ENCODE measurements around the gene PRDM16. TPM values are rescaled to one million over a fixed set of nuclear protein-coding genes. Genes with fewer than 3 reads are reported as not detected.

The PRDM16 gene
- total RNA-seq, 1 experiment from 2014 or later = 6.1 TPM

DNA sequence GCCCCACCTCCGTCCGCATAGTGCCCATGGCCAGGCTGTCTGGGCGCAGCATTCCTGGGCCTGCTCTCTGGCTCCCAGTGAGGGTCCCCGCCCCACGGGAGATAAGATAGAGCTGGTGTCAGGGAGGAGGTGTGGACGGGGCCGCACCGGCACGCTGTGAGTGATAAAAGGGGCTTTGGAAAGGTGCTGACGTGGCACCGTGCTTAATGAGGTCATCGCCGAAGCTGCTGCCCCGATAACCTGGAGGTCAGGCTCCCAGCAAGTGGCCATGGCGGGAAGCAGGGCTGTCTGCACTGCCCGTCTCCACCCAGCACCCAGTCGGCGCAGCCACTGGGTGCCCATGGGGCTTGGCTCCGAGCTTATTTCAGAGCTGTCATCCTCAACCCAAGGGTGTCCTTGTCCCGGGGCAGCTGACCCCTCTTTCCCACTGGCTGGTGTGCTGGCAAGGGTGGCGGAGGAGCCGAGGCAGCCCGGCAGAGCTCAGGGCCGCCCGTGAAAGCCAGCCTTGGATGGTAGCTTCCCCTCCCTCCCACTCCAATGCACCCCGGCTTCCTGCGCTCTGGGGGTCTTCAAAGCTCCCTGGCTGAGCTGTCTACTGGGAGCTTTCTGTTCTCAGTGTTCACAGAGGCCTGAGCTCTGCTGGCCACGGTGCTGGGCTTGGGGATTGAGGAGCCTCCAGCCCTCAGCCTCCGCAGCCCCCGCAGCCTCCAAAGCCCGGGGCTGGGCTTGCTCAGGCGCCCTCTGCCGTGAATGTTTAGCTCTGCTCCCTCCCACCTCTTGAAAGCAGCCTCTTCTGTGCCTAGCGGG lies 280.4 kb downstream of the PRDM16 start:
- Histone ChIP-seq H3K27ac (ENCODE audit: low read depth, low read length) (no peak overlapping the region), H3K4me2 (ENCODE audit: low read length) (no peak overlapping the region), H3K79me2 (ENCODE audit: insufficient read depth, low read length) (no peaks in the 10 kb centered on the region), H3K9ac (ENCODE audit: low read length) (no peak overlapping the region), H3K4me1 (ENCODE audit: control insufficient read depth in 1 of 2, insufficient read depth in 2 of 2, low read length in 2 of 2) (no peaks in the 10 kb centered on the region), H2AFZ (ENCODE audit: low read depth, low read length, poor library complexity, severe bottlenecking) (no peak overlapping the region), H3K9me2 (ENCODE audit: insufficient read depth) (no peaks in the 10 kb centered on the region), H3K9me3 (ENCODE audit: control insufficient read depth in 1 of 2, insufficient read depth in 1 of 2, low read depth in 1 of 2, low read length in 2 of 2) (no peaks in the 10 kb centered on the region), H3K27me3 (ENCODE audit: insufficient read depth, low read length) (no peaks in the 10 kb centered on the region), H3K4me3 (replicated peaks in 1 of 2; ENCODE audit: low read depth in 1 of 2, low read length in 2 of 2) (no peak overlapping the region), H3K36me3 (ENCODE audit: control insufficient read depth in 1 of 2, insufficient read depth in 2 of 2, low read length in 2 of 2) (no peaks in the 10 kb centered on the region), H4K20me1 (ENCODE audit: insufficient read depth) (no peaks in the 10 kb centered on the region)
- ChIA-PET POLR2A (no interaction called here), RAD21 (ENCODE audit: low non-redundant PET in 1 of 2, low total read pairs in 2 of 2, uncharacterized antibody in 2 of 2, unreplicated experiment in 2 of 2) (interaction anchor here in 1 of 2 experiments (0.5 kb wide), 1 partner anchor 110 kb away, joined by 3 read pairs; no protein-coding TSS in a partner anchor), CTCF (interaction anchor here (0.5 kb wide), 1 partner anchor 136 kb away, joined by 5 read pairs; no protein-coding TSS in a partner anchor)
- no TSS peak for BruUV-seq (replicated peaks)
- DNase-seq (ENCODE audit: low read depth, low spot score) (no peak), ATAC-seq (peak; percentile 77)
- TF ChIP-seq EZH2 (IDR thresholded peaks at IDR 0.05) (no peak), EGR1 (IDR thresholded peaks at IDR 0.05; ENCODE audit: low read depth) (no peak), RAD21 (IDR thresholded peaks at IDR 0.05; ENCODE audit: low read depth) (peak; percentile 28; the same call in 1 of the 2 replicates)
- TF ChIP-seq, protein P1, sequence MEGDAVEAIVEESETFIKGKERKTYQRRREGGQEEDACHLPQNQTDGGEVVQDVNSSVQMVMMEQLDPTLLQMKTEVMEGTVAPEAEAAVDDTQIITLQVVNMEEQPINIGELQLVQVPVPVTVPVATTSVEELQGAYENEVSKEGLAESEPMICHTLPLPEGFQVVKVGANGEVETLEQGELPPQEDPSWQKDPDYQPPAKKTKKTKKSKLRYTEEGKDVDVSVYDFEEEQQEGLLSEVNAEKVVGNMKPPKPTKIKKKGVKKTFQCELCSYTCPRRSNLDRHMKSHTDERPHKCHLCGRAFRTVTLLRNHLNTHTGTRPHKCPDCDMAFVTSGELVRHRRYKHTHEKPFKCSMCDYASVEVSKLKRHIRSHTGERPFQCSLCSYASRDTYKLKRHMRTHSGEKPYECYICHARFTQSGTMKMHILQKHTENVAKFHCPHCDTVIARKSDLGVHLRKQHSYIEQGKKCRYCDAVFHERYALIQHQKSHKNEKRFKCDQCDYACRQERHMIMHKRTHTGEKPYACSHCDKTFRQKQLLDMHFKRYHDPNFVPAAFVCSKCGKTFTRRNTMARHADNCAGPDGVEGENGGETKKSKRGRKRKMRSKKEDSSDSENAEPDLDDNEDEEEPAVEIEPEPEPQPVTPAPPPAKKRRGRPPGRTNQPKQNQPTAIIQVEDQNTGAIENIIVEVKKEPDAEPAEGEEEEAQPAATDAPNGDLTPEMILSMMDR (IDR thresholded peaks at IDR 0.05 in 2 of 3, conservative IDR thresholded peaks at IDR 0.05 in 1 of 3; ENCODE audit: borderline replicate concordance in 1 of 3, insufficient read depth in 1 of 3, low read depth in 2 of 3, low read length in 2 of 3) = peak; percentile 17 to 25 (median 24); a peak in 2 of 6 replicates
- intact Hi-C loops (cut with micrococcal nuclease) = no loop called here

- Histone ChIP-seq H3K27me3 (ENCODE audit: insufficient read depth, low read length) (no peaks in the 10 kb centered on the region), H4K20me1 (ENCODE audit: insufficient read depth) (no peaks in the 10 kb centered on the region), H3K4me1 (ENCODE audit: control insufficient read depth in 1 of 2, insufficient read depth in 2 of 2, low read length in 2 of 2) (no peaks in the 10 kb centered on the region), H3K4me3 (replicated peaks in 1 of 2; ENCODE audit: low read depth in 1 of 2, low read length in 2 of 2) (no peak overlapping the region), H3K36me3 (ENCODE audit: control insufficient read depth in 1 of 2, insufficient read depth in 2 of 2, low read length in 2 of 2) (no peaks in the 10 kb centered on the region), H3K9me3 (ENCODE audit: control insufficient read depth in 1 of 2, insufficient read depth in 1 of 2, low read depth in 1 of 2, low read length in 2 of 2) (no peaks in the 10 kb centered on the region), H3K27ac (ENCODE audit: low read depth, low read length) (no peak overlapping the region), H3K9ac (ENCODE audit: low read length) (no peak overlapping the region), H3K9me2 (ENCODE audit: insufficient read depth) (no peaks in the 10 kb centered on the region), H3K4me2 (ENCODE audit: low read length) (no peak overlapping the region), H2AFZ (ENCODE audit: low read depth, low read length, poor library complexity, severe bottlenecking) (no peak overlapping the region), H3K79me2 (ENCODE audit: insufficient read depth, low read length) (no peaks in the 10 kb centered on the region)
- CTCF ChIA-PET = interaction anchor here (0.5 kb wide), 1 partner anchor 137 kb away, joined by 5 read pairs; no protein-coding TSS in a partner anchor
- ATAC-seq = no peak
- POLR2A ChIA-PET = no interaction called here
- intact Hi-C loops (cut with micrococcal nuclease) = no loop called here
- RAD21 ChIA-PET (ENCODE audit: low non-redundant PET in 1 of 2, low total read pairs in 2 of 2, uncharacterized antibody in 2 of 2, unreplicated experiment in 2 of 2) = interaction anchor here in 1 of 2 experiments (0.5 kb wide), 1 partner anchor 110 kb away, joined by 3 read pairs; no protein-coding TSS in a partner anchor
- BruUV-seq (replicated peaks) = no TSS peak
- no peak for DNase-seq (ENCODE audit: low read depth, low spot score)
- no peak for TF ChIP-seq MAX (IDR thresholded peaks at IDR 0.05)
- TF ChIP-seq, protein P1 (IDR thresholded peaks at IDR 0.05 in 2 of 3, conservative IDR thresholded peaks at IDR 0.05 in 1 of 3; ENCODE audit: borderline replicate concordance in 1 of 3, insufficient read depth in 1 of 3, low read depth in 2 of 3, low read length in 2 of 3) = 0 out of 6 replicates have a peak, but pooled peaks of 1 of the 3 experiments have one; percentile 1
Measured at GRCh38 chr1:3349968-3350299, 280.9 kb downstream of the PRDM16 start.
